Measurements from ENCODE around the gene KCNIP3. TPM values are rescaled to one million over a fixed set of nuclear protein-coding genes. Genes with fewer than 3 reads are reported as not detected.

The KCNIP3 gene
- polyA plus RNA-seq, 1 of the 3 experiments (the other 2 are of a cell fraction): 0.97 TPM

DNA sequence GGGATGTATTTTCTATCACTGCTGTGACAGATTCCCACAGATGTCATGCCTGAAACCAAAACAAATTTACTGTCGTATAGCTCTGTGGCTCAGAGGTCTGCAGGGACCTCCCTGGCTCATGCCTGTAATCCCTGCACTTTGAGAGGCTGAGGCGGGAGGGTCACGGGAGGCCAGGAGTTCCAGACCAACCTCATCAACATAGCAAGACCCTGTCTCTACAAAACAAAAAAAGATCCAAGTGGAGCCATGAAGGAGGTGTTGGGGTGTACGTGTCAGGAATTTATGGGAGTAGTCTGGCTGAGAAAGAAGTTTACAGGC is 54.4 kb downstream of the KCNIP3 start (continued):
- no peak for TF ChIP-seq ZBTB33 (IDR thresholded peaks at IDR 0.05; ENCODE audit: borderline replicate concordance, low read depth)

DNA sequence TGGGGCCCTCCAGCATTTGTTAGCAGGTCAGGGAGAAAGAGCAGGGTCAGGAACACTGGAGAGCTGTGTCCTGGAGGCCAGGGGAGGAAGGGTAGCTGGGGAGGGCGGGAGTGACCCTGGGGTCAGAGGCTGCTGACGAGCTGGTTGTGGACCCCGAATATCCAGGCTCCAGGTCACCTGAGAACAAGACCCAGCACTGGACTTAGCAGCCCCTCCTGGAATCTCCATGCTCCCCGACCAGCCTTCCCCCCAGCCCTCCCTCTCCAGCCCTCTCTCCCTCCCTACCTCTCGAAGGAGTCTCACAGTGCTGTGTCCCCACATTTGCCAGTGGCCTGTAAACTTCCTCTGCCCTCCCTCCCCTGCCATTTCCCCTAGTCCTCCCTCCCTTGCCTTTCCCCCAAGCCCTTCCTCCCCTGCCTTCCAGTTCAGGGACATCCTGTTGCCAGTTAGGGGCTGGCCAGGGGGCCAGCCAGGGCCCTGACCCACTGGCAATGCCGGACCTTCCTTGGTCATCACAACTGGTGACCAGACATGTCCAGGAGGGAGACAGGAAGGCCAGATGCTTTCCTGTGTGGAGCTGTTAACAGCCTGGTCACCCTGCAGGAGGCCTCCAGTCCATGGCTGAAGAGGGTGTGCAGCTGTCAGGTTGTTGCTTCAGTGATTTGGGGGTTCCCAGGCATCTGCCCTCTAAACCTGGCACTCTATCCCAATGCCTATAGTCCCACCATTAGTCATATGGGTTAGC is 55.3 kb downstream of the KCNIP3 start:
- Histone ChIP-seq H3K27me3 (ENCODE audit: insufficient read depth) (peaks cover 20% of the 10 kb centered on the region), H3K9ac (no peak overlapping the region), H3K4me3 (ENCODE audit: low read depth in 2 of 2, low read length in 1 of 2) (no peak overlapping the region), H3K79me2 (ENCODE audit: insufficient read depth) (no peaks in the 10 kb centered on the region), H3K9me3 (no peaks in the 10 kb centered on the region), H3K27ac (ENCODE audit: low read depth in 2 of 2, low read length in 1 of 2) (no peak overlapping the region), H3K4me2 (no peak overlapping the region), H3F3A (replicated peaks; ENCODE audit: insufficient read depth) (no peaks in the 10 kb centered on the region), H3K9me2 (no peaks in the 10 kb centered on the region), H3K4me1 (ENCODE audit: control insufficient read depth in 1 of 2, insufficient read depth in 2 of 2, low read depth in 1 of 2, low read length in 1 of 2) (no peaks in the 10 kb centered on the region), H4K20me1 (ENCODE audit: insufficient read depth) (no peaks in the 10 kb centered on the region), H3K36me3 (replicated peaks in 1 of 2; ENCODE audit: control insufficient read depth in 1 of 2, insufficient read depth in 2 of 2, low read length in 1 of 2) (no peaks in the 10 kb centered on the region), H2AFZ (ENCODE audit: low read depth) (no peak overlapping the region)
- CTCF ChIA-PET: interaction anchor here (1.4 kb wide), 1 partner anchor 37 kb away, joined by 6 read pairs; no protein-coding TSS in a partner anchor
- WGBS (ENCODE audit: low lambda C conversion rate): 31% methylated on average over 4 of the region's 6 CpGs
- no peak for DNase-seq
- POLR2A ChIA-PET: no interaction called here
- no peak for TF ChIP-seq GABPA (IDR thresholded peaks at IDR 0.05; ENCODE audit: low read depth)
- TF ChIP-seq, protein P1, sequence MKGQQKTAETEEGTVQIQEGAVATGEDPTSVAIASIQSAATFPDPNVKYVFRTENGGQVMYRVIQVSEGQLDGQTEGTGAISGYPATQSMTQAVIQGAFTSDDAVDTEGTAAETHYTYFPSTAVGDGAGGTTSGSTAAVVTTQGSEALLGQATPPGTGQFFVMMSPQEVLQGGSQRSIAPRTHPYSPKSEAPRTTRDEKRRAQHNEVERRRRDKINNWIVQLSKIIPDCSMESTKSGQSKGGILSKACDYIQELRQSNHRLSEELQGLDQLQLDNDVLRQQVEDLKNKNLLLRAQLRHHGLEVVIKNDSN (IDR thresholded peaks at IDR 0.05; ENCODE audit: borderline replicate concordance, low read depth): no peak
- no peak for TF ChIP-seq RFX5 (IDR thresholded peaks at IDR 0.05; ENCODE audit: low read length)
- no peak for TF ChIP-seq FOSL2 (IDR thresholded peaks at IDR 0.05; ENCODE audit: borderline replicate concordance, low read depth)

DNA sequence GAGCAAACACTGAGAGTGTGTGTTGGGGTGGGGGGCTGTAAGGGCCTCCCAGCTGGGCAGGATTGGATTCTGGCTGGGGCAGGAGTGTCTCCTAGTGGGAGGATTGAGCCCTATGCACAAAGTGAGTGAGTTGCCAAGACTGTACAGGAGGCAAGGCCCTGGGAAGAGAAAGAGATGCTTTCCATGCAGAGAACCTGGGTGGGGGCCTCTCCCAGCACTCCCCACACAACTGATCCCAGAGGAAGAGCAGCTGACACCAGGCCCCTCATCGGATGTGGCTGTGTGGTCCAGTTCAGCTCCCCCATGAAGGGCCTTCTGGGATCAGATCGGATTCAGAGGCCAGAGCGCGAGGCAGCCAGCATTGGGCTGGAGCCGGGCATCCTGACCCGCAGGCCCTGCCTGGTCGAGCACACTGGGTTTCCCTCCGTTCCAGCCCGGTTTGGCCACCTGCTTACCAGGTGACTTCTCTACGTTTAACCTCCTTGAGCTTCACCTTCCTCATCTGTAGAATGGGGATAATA is 56.0 kb downstream of the KCNIP3 start:
- no peaks in the 10 kb centered on the region for H4K20me1 ChIP-seq (ENCODE audit: insufficient read depth)
- DNase-seq: no peak
- H2AFZ ChIP-seq (ENCODE audit: low read depth): no peak overlapping the region
- no peaks in the 10 kb centered on the region for H3K4me1 ChIP-seq (ENCODE audit: control insufficient read depth in 1 of 2, insufficient read depth in 2 of 2, low read depth in 1 of 2, low read length in 1 of 2)
- peaks cover 13% of the 10 kb centered on the region; the same call in 1 of the 2 replicates for H3K27me3 ChIP-seq (ENCODE audit: insufficient read depth)
- 38% methylated on average over 7 of the region's 10 CpGs for WGBS (ENCODE audit: low lambda C conversion rate)
- H3K79me2 ChIP-seq (ENCODE audit: insufficient read depth): no peaks in the 10 kb centered on the region
- no peak overlapping the region for H3K4me2 ChIP-seq
- H3K9me2 ChIP-seq: no peaks in the 10 kb centered on the region
- H3K27ac ChIP-seq (ENCODE audit: low read depth in 2 of 2, low read length in 1 of 2): no peak overlapping the region
- H3K9ac ChIP-seq: no peak overlapping the region
- no peaks in the 10 kb centered on the region for H3F3A ChIP-seq (replicated peaks; ENCODE audit: insufficient read depth)
- H3K9me3 ChIP-seq: no peaks in the 10 kb centered on the region
- POLR2A ChIA-PET: no interaction called here
- H3K4me3 ChIP-seq (ENCODE audit: low read depth in 2 of 2, low read length in 1 of 2): no peak overlapping the region
- no peak for TF ChIP-seq EZH2phosphoT487 (IDR thresholded peaks at IDR 0.05; ENCODE audit: borderline replicate concordance, low read depth)
- no peak for TF ChIP-seq TCF12 (IDR thresholded peaks at IDR 0.05)
- no peak for TF ChIP-seq TAF1 (IDR thresholded peaks at IDR 0.05; ENCODE audit: borderline replicate concordance, low read depth, low read length)
- CTCF ChIA-PET: interaction anchor here (0.6 kb wide), 1 partner anchor 335 kb away, joined by 3 read pairs; no protein-coding TSS in a partner anchor
- H3K36me3 ChIP-seq (replicated peaks in 1 of 2; ENCODE audit: control insufficient read depth in 1 of 2, insufficient read depth in 2 of 2, low read length in 1 of 2): no peaks in the 10 kb centered on the region
